IMR-90 (cell line): ENCODE data around the gene ABHD2. TPM values are rescaled to one million over a fixed set of nuclear protein-coding genes. Genes with fewer than 3 reads are reported as not detected.

ENCODE experiments used
- ATAC-seq: fragments of 200-7000 bp; cut with Tn5 transposase; 2 replicates; pipeline ENCODE4 v1.9.1; 2020; ENCODE audit warnings: low read depth, mild to moderate bottlenecking, moderate library complexity
- BruUV-seq: library from RNA; stranded (reverse); fragments of 400-500 nt; replicated peaks from 2 replicates; lab custom pipeline; 2021; lab: Mats Ljungman, UMichigan
- CTCF ChIA-PET: fragments of 300-600 bp; formaldehyde crosslinking; extraction: SDS; loops from one replicate; lab custom pipeline; 2021; ENCODE audit warnings: antibody characterized with exemption; lab: Yijun Ruan, JAX
- POLR2A ChIA-PET: fragments of 300-600 bp; sonication (Branson Sonifier 250); formaldehyde crosslinking; loops from one replicate; lab custom pipeline; 2022; ENCODE audit warnings: antibody characterized with exemption; ENCODE audit not compliant: unreplicated experiment; lab: Charles Lee
- DNase-seq: peaks from one replicate; pipeline ENCODE4 v3.0.0; 2013
- H2AFZ ChIP-seq: replicated peaks from 2 replicates; pipeline ENCODE3; 2013; ENCODE audit warnings: low read length, mild to moderate bottlenecking; ENCODE audit not compliant: poor library complexity
- H2AK5ac ChIP-seq: 2 replicates; pipeline ENCODE4 v1.6.1; 2013; ENCODE audit warnings: low read depth, low read length, inconsistent platforms
- H2AK9ac ChIP-seq: replicated peaks from 2 replicates; pipeline ENCODE3; 2013; ENCODE audit warnings: mild to moderate bottlenecking, low read depth, low read length, moderate library complexity; ENCODE audit not compliant: poor library complexity
- H2BK120ac ChIP-seq: 2 replicates; pipeline ENCODE4 v1.6.1; 2013; ENCODE audit warnings: low read depth, low read length, inconsistent platforms
- H2BK15ac ChIP-seq: 3 replicates; pipeline ENCODE4 v1.6.1; 2013; ENCODE audit warnings: low read depth, low read length, inconsistent platforms
- H2BK20ac ChIP-seq: 2 replicates; pipeline ENCODE4 v1.6.1; 2013; ENCODE audit warnings: low read depth, mild to moderate bottlenecking, inconsistent platforms, low read length, moderate library complexity
- H2BK5ac ChIP-seq: 2 replicates; pipeline ENCODE4 v1.6.1; 2013; ENCODE audit warnings: mild to moderate bottlenecking, low read depth, low read length, inconsistent platforms; ENCODE audit not compliant: poor library complexity, severe bottlenecking
- H3K14ac ChIP-seq: replicated peaks from 2 replicates; pipeline ENCODE4 v1.6.1; 2013; ENCODE audit warnings: low read depth, low read length, inconsistent platforms
- H3K18ac ChIP-seq: 2 replicates; pipeline ENCODE4 v1.6.1; 2013; ENCODE audit warnings: low read depth, low read length, control low read depth
- H3K23ac ChIP-seq: 2 replicates; pipeline ENCODE4 v1.6.1; 2013; ENCODE audit warnings: low read depth, low read length, inconsistent platforms
- H3K27ac ChIP-seq: 2 replicates; pipeline ENCODE4 v1.5.1; 2013; ENCODE audit warnings: mild to moderate bottlenecking, control low read depth, low read length; ENCODE audit not compliant: insufficient read depth
- H3K27me3 ChIP-seq: 2 replicates; pipeline ENCODE4 v1.6.1; 2013; ENCODE audit warnings: low read length; ENCODE audit not compliant: control insufficient read depth, insufficient read depth
- H3K36me3 ChIP-seq: 2 replicates; pipeline ENCODE4 v1.6.1; 2013; ENCODE audit warnings: low read length, mixed read lengths; ENCODE audit not compliant: control insufficient read depth, insufficient read depth
- H3K4ac ChIP-seq: 2 replicates; pipeline ENCODE4 v1.6.1; 2013; ENCODE audit warnings: low read depth, low read length, inconsistent platforms
- H3K4me1 ChIP-seq: 2 replicates; pipeline ENCODE4 v1.6.1; 2013; ENCODE audit warnings: low read length, mixed read lengths; ENCODE audit not compliant: control insufficient read depth, insufficient read depth
- H3K4me2 ChIP-seq: 2 replicates; pipeline ENCODE4 v1.6.1; 2013; ENCODE audit warnings: low read depth, mild to moderate bottlenecking, control low read depth, low read length, moderate library complexity
- H3K4me3 ChIP-seq: 2 replicates; pipeline ENCODE4 v1.5.1; 2013; ENCODE audit warnings: low read depth, mild to moderate bottlenecking, control low read depth, low read length, moderate library complexity; ENCODE audit not compliant: insufficient read depth
- H3K56ac ChIP-seq: 2 replicates; pipeline ENCODE4 v1.6.1; 2013; ENCODE audit warnings: low read length, inconsistent platforms; ENCODE audit not compliant: insufficient read depth; ENCODE audit errors: extremely low read depth
- H3K79me1 ChIP-seq, 2 experiments: 2 replicates each; pipeline ENCODE4 v1.6.1; 2013; ENCODE audit warnings: low read length in 2 of 2, inconsistent platforms in 1 of 2, low read depth in 1 of 2
- H3K9ac ChIP-seq: 2 replicates; pipeline ENCODE4 v1.6.1; 2013; ENCODE audit warnings: low read depth, low read length, control low read depth
- H3K9me1 ChIP-seq: 2 replicates; pipeline ENCODE4 v1.6.1; 2013; ENCODE audit warnings: low read length, inconsistent platforms; ENCODE audit not compliant: insufficient read depth
- H3K9me3 ChIP-seq: 2 replicates; pipeline ENCODE4 v1.6.1; 2013; ENCODE audit warnings: low read length; ENCODE audit not compliant: control insufficient read depth, insufficient read depth
- H4K20me1 ChIP-seq: 2 replicates; pipeline ENCODE4 v1.6.1; 2013; ENCODE audit warnings: low read length, inconsistent platforms; ENCODE audit not compliant: insufficient read depth
- H4K5ac ChIP-seq: 2 replicates; pipeline ENCODE4 v1.6.1; 2013; ENCODE audit warnings: mild to moderate bottlenecking, low read depth, low read length, control low read depth
- H4K8ac ChIP-seq, 2 experiments: 2 replicates each; pipeline ENCODE4 v1.6.1; 2013; ENCODE audit warnings: low read depth in 2 of 2, low read length in 2 of 2, control low read depth in 1 of 2, inconsistent platforms in 1 of 2
- H4K91ac ChIP-seq: 2 replicates; pipeline ENCODE4 v1.6.1; 2013; ENCODE audit warnings: low read depth, low read length, inconsistent platforms; ENCODE audit not compliant: insufficient read depth
- BHLHE40 ChIP-seq: fragments of 150-350 bp; IDR thresholded peaks from 2 replicates; pipeline ENCODE4 v1.6.1; 2016; ENCODE audit warnings: mild to moderate bottlenecking, low read depth, low read length
- CEBPB ChIP-seq: IDR thresholded peaks from 2 replicates; pipeline ENCODE4 v1.6.1; 2012; ENCODE audit warnings: low read depth, low read length, improper control_type of control experiment
- CTCF ChIP-seq: conservative IDR thresholded peaks from 2 replicates; pipeline ENCODE4 v1.5.1; 2012; ENCODE audit warnings: mild to moderate bottlenecking, low read depth, low read length, improper control_type of control experiment
- ELK1 ChIP-seq: fragments of 150-350 bp; IDR thresholded peaks from 2 replicates; pipeline ENCODE4 v1.6.1; 2016; ENCODE audit warnings: low read depth, mild to moderate bottlenecking, low read length, moderate library complexity, borderline replicate concordance
- FOS ChIP-seq: fragments of 150-350 bp; IDR thresholded peaks from 2 replicates; pipeline ENCODE4 v1.6.1; 2016; ENCODE audit warnings: low read depth, low read length
- MAFK ChIP-seq: IDR thresholded peaks from 2 replicates; pipeline ENCODE4 v1.6.1; 2012; ENCODE audit warnings: low read depth, low read length, improper control_type of control experiment
- MAZ ChIP-seq: IDR thresholded peaks from 2 replicates; pipeline ENCODE4 v1.6.1; 2012; ENCODE audit warnings: low read depth, mild to moderate bottlenecking, low read length, improper control_type of control experiment, moderate library complexity, borderline replicate concordance
- MXI1 ChIP-seq: IDR thresholded peaks from 2 replicates; pipeline ENCODE4 v1.6.1; 2012; ENCODE audit warnings: low read depth, mild to moderate bottlenecking, low read length, moderate library complexity, borderline replicate concordance
- RAD21 ChIP-seq: IDR thresholded peaks from 2 replicates; pipeline ENCODE4 v1.6.1; 2012; ENCODE audit warnings: low read length, improper control_type of control experiment
- RCOR1 ChIP-seq: IDR thresholded peaks from 2 replicates; pipeline ENCODE4 v1.6.1; 2012; ENCODE audit warnings: mild to moderate bottlenecking, low read length, improper control_type of control experiment; ENCODE audit not compliant: insufficient replicate concordance
- RFX5 ChIP-seq: IDR thresholded peaks from 2 replicates; pipeline ENCODE4 v1.8.0; 2012; ENCODE audit warnings: low read depth, mild to moderate bottlenecking, low read length, moderate library complexity
- SMC3 ChIP-seq: fragments of 150-350 bp; IDR thresholded peaks from 2 replicates; pipeline ENCODE4 v1.6.1; 2016; ENCODE audit warnings: low read depth, mild to moderate bottlenecking, antibody characterized with exemption, low read length, moderate library complexity
- WGBS, 2 experiments: methylation state at CpG; one replicate each; pipeline versions ENCODE4 v1.1.5 to v1.1.7; 2013; ENCODE audit warnings: missing lambda C conversion rate in 2 of 2; ENCODE audit not compliant: insufficient read length in 1 of 2; ENCODE audit errors: extremely low coverage in 2 of 2; 5-methylcytosine and 5-hydroxymethylcytosine counted together
- dilution Hi-C: fragments of 300-500 bp; cut with HindIII; formaldehyde crosslinking; loops from one replicate; pipeline ENCODE4 v1.14.3; 2018; ENCODE audit warnings: low sequenced_read_pairs; ENCODE audit not compliant: unreplicated experiment
- in situ Hi-C: fragments of 300-500 bp; cut with MboI; formaldehyde crosslinking; loops from 3 replicates; pipeline ENCODE4 v1.14.3; 2019; ENCODE audit warnings: low sequenced_read_pairs, inconsistent platforms, mixed read lengths
- intact Hi-C: fragments of 100-400 bp; cut with micrococcal nuclease; formaldehyde crosslinking; loops from 2 replicates; pipeline ENCODE4 v1.10.0; 2022
- polyA plus RNA-seq, 3 experiments: library from polyadenylated mRNA; depleted of rRNA; stranded (reverse); fragments of >200 nt; gene quantifications; 2 replicates each; pipeline ENCODE4 v1.2.3, GENCODE V29; 2012; ENCODE audit warnings: low replicate concordance in 1 of 3
- total RNA-seq: library from RNA; depleted of rRNA; stranded (reverse); fragments of >200 nt; gene quantifications from 2 replicates; pipeline ENCODE4 v1.2.3, GENCODE V29; 2012

ABHD2 gene
- total and polyA plus RNA-seq, 2 of the 4 experiments (the other 2 are of a cell fraction) = 31.2 to 62.9 TPM

GRCh38 chr15:89163271-89164055, 75.2 kb downstream of the ABHD2 start:
- H3K36me3 ChIP-seq = peaks cover 6% of the 10 kb centered on the region; the same call in 1 of the 2 replicates
- no peak overlapping the region for H2BK15ac ChIP-seq
- H4K5ac ChIP-seq = no peak overlapping the region
- in situ Hi-C loops = loop anchor here (25.0 kb wide), 1 partner anchor 501 kb away; no protein-coding TSS in a partner anchor
- no peak overlapping the region for H3K23ac ChIP-seq
- BruUV-seq = no TSS peak
- H2AFZ ChIP-seq = peak overlapping the region; percentile 33
- no peak for TF ChIP-seq FOS
- TF ChIP-seq SMC3 = no peak
- no peak for TF ChIP-seq RFX5
- no peak for TF ChIP-seq RCOR1
- no peak for TF ChIP-seq BHLHE40
- no peak for TF ChIP-seq CEBPB
- TF ChIP-seq MXI1 = no peak
- TF ChIP-seq CTCF = no peak
- TF ChIP-seq MAZ = no peak
- no peak for TF ChIP-seq RAD21
- no peak for TF ChIP-seq MAFK
- no peak for TF ChIP-seq ELK1
- H3K79me1 ChIP-seq = peaks cover 7 to 28% of the 10 kb centered on the region in 2 experiments
- no peak overlapping the region for H2BK20ac ChIP-seq
- dilution Hi-C loops = no loop called here
- CTCF ChIA-PET = no interaction called here
- peaks cover 6% of the 10 kb centered on the region for H3K9me1 ChIP-seq
- H3K4ac ChIP-seq = no peak overlapping the region
- H2BK5ac ChIP-seq = no peak overlapping the region
- no peak overlapping the region for H2AK9ac ChIP-seq
- POLR2A ChIA-PET = no interaction called here
- H3K4me3 ChIP-seq = no peak overlapping the region
- no peak overlapping the region for H2BK120ac ChIP-seq
- no peaks in the 10 kb centered on the region for H3K9me3 ChIP-seq
- H4K91ac ChIP-seq = no peak overlapping the region
- no peak overlapping the region for H2AK5ac ChIP-seq
- no peak for ATAC-seq
- no peak overlapping the region for H3K14ac ChIP-seq
- intact Hi-C loops = no loop called here
- no peak overlapping the region for H3K56ac ChIP-seq
- H3K18ac ChIP-seq = no peak overlapping the region
- DNase-seq = no peak
- no peak overlapping the region for H3K9ac ChIP-seq
- no peak overlapping the region for H3K27ac ChIP-seq
- no peak overlapping the region for H3K4me2 ChIP-seq
- no peak overlapping the region for H4K8ac ChIP-seq
- H4K20me1 ChIP-seq = no peaks in the 10 kb centered on the region
- H3K4me1 ChIP-seq = peaks cover 14% of the 10 kb centered on the region
- no peaks in the 10 kb centered on the region for H3K27me3 ChIP-seq
- 94% methylated on average over 2 of the region's 5 CpGs; no CpG with 5 or more reads in 1 of the 2 experiments for WGBS, 2 experiments
